ENCODE measurements around the gene KLK3.

GRCh38 chr19:50873056-50873455, 18.3 kb downstream of the KLK3 start, which contains the start of gene KLK2:
- no peak for TF ChIP-seq POLR2A (IDR thresholded peaks at IDR 0.05)
- TF ChIP-seq, protein P1, sequence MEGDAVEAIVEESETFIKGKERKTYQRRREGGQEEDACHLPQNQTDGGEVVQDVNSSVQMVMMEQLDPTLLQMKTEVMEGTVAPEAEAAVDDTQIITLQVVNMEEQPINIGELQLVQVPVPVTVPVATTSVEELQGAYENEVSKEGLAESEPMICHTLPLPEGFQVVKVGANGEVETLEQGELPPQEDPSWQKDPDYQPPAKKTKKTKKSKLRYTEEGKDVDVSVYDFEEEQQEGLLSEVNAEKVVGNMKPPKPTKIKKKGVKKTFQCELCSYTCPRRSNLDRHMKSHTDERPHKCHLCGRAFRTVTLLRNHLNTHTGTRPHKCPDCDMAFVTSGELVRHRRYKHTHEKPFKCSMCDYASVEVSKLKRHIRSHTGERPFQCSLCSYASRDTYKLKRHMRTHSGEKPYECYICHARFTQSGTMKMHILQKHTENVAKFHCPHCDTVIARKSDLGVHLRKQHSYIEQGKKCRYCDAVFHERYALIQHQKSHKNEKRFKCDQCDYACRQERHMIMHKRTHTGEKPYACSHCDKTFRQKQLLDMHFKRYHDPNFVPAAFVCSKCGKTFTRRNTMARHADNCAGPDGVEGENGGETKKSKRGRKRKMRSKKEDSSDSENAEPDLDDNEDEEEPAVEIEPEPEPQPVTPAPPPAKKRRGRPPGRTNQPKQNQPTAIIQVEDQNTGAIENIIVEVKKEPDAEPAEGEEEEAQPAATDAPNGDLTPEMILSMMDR (IDR thresholded peaks at IDR 0.05): no peak

All from sigmoid colon (tissue), 3 donors.